Lower lobe of right lung (tissue), 2 donors: Measurements from ENCODE around the gene ZNF160. TPM values are rescaled to one million over a fixed set of nuclear protein-coding genes. Genes with fewer than 3 reads are reported as not detected.

Experiments used
- ATAC-seq, 2 donors: fragments of 200-7000 bp; cut with Tn5 transposase; one replicate each; pipeline ENCODE4 v1.9.1; 2020 to 2022; ENCODE audit warnings: mild to moderate bottlenecking in 2 of 2, moderate library complexity in 2 of 2
- DNase-seq: peaks from one replicate; pipeline ENCODE4 v3.0.0-alpha.2; 2020
- H3K27ac ChIP-seq: fragments of 200-600 bp; one replicate; pipeline ENCODE4 v1.8.0; 2022
- H3K27me3 ChIP-seq: fragments of 200-600 bp; one replicate; pipeline ENCODE4 v1.8.0; 2022; ENCODE audit warnings: low read depth
- H3K36me3 ChIP-seq: fragments of 200-600 bp; one replicate; pipeline ENCODE4 v1.8.0; 2022; ENCODE audit warnings: mild to moderate bottlenecking
- H3K4me1 ChIP-seq: fragments of 200-600 bp; one replicate; pipeline ENCODE4 v1.8.0; 2022
- H3K4me3 ChIP-seq: fragments of 200-600 bp; one replicate; pipeline ENCODE4 v1.8.0; 2022; ENCODE audit warnings: mild to moderate bottlenecking
- H3K9me3 ChIP-seq: fragments of 200-600 bp; one replicate; pipeline ENCODE4 v1.8.0; 2022
- CTCF ChIP-seq: fragments of 200-600 bp; IDR thresholded peaks from one replicate; pipeline ENCODE4 v1.8.0; 2022; ENCODE audit warnings: antibody characterized with exemption, mild to moderate bottlenecking
- intact Hi-C: fragments of 100-400 bp; cut with DNase I; formaldehyde crosslinking; loops from one replicate; pipeline ENCODE4 v1.11.0; 2022
- long read RNA-seq: library from polyadenylated mRNA; unstranded; transcript quantifications from one replicate; pipeline ENCODE4 v2.0.0, GENCODE V29; 2021
- total RNA-seq: library from RNA; stranded (reverse); fragmentation: NEBNext Ultra II Directional; extraction: Animal tissue kit (Norgen Biotek cat#: 25700); gene quantifications from one replicate; pipeline ENCODE4 v1.2.1, GENCODE V29; 2021
- donor health status: DM: no; HTN: yes; CAD: no; lungs with severe emphysema.

ZNF160 gene
- 35.5 TPM for total RNA-seq
- long read RNA-seq, full-length matches to known transcripts, result 14 of 29 reads
- long read RNA-seq, partial matches to known transcripts, result 1 of 29 reads
- long read RNA-seq, other reads (novel, unspliced or antisense), result 14 of 29 reads

- ATAC-seq (peak; percentile 100), DNase-seq (peak; percentile 98)
- intact Hi-C loops, result no loop called here
Measured at GRCh38 chr19:53103234-53104203, at the start of gene ZNF160. Gene ZNF160 (minus strand): TSS chr19:53103422. CDS start chr19:53086276, 17,146 bp downstream.

GRCh38 chr19:53147645-53148044, 44.4 kb upstream of the ZNF160 start:
- H3K27ac ChIP-seq, result no peak overlapping the region
- no peak overlapping the region for H3K4me3 ChIP-seq
- DNase-seq, result no peak
- H3K9me3 ChIP-seq, result peaks cover 74% of the 10 kb centered on the region
- peaks cover 36% of the 10 kb centered on the region for H3K36me3 ChIP-seq
- no peaks in the 10 kb centered on the region for H3K4me1 ChIP-seq
- intact Hi-C loops, result no loop called here
- no peak for TF ChIP-seq CTCF
- ATAC-seq, result no peak
- no peaks in the 10 kb centered on the region for H3K27me3 ChIP-seq

More at GRCh38 chr19:53103234-53104203, at the start of gene ZNF160:
- H3K27me3 ChIP-seq, result no peaks in the 10 kb centered on the region
- TF ChIP-seq CTCF, result no peak
- peaks cover 22% of the 10 kb centered on the region for H3K4me1 ChIP-seq
- peak within 1 kb of the TSS; percentile 86 for H3K4me3 ChIP-seq
- peaks cover 4% of the 10 kb centered on the region for H3K36me3 ChIP-seq
- peaks cover 3% of the 10 kb centered on the region for H3K9me3 ChIP-seq
- peak within 1 kb of the TSS; percentile 92 for H3K27ac ChIP-seq

- Histone ChIP-seq H3K27me3 (no peaks in the 10 kb centered on the region), H3K4me3 (no peak overlapping the region), H3K4me1 (no peaks in the 10 kb centered on the region), H3K27ac (no peak overlapping the region), H3K36me3 (peaks cover 27% of the 10 kb centered on the region), H3K9me3 (peaks cover 90% of the 10 kb centered on the region)
- DNase-seq (no peak), ATAC-seq (no peak)
- intact Hi-C loops, result no loop called here
- no peak for TF ChIP-seq CTCF
Measured at GRCh38 chr19:53140351-53140750, 37.1 kb upstream of the ZNF160 start.

GRCh38 chr19:53136432-53136831, 33.2 kb upstream of the ZNF160 start:
- DNase-seq (no peak), ATAC-seq (no peak)
- Histone ChIP-seq H3K36me3 (peaks cover 4% of the 10 kb centered on the region), H3K9me3 (peaks cover 64% of the 10 kb centered on the region), H3K4me1 (no peaks in the 10 kb centered on the region), H3K4me3 (no peak overlapping the region), H3K27ac (no peak overlapping the region), H3K27me3 (peaks cover 6% of the 10 kb centered on the region)
- intact Hi-C loops, result no loop called here
- TF ChIP-seq CTCF, result no peak

- ATAC-seq (peak; percentile 81 to 97), DNase-seq (peak; percentile 69)
- TF ChIP-seq CTCF, result no peak
- Histone ChIP-seq H3K9me3 (peaks cover 24% of the 10 kb centered on the region), H3K27me3 (peaks cover 6% of the 10 kb centered on the region), H3K27ac (peak within 1 kb of the TSS; percentile 67), H3K36me3 (no peaks in the 10 kb centered on the region), H3K4me3 (peak within 1 kb of the TSS; percentile 64), H3K4me1 (no peaks in the 10 kb centered on the region)
- intact Hi-C loops, result no loop called here
Measured at GRCh38 chr19:53132141-53132991, 29.1 kb upstream of the ZNF160 start, which contains the start of gene ZNF415. Gene ZNF415 (minus strand): TSS chr19:53132910. CDS start chr19:53122676, 10,234 bp downstream.
